Activated CD4-positive, CD25-positive, alpha-beta regulatory T cell treated with anti-CD3 and anti-CD28 coated beads, Interleukin-2, amount 50 U/mL, for 16 hours (primary cell): ENCODE results near the gene RFC5.

Experiments used
- DNase-seq: peaks from one replicate; pipeline ENCODE4 v3.0.0-alpha.2; 2020; ENCODE audit warnings: low read depth, low spot score

The RFC5 gene

GRCh38 chr12:118050972-118051910, 34.7 kb downstream of the RFC5 start:
- no peak for DNase-seq

- DNase-seq, result no peak
These were observed 36.0 kb downstream of the RFC5 start for GRCh38 chr12:118052324-118053070.

- DNase-seq, result no peak
These were observed 36.8 kb downstream of the RFC5 start for GRCh38 chr12:118053071-118053985.

- DNase-seq, result peak; percentile 34
These were observed 38.6 kb downstream of the RFC5 start for GRCh38 chr12:118055144-118055557.

- no peak for DNase-seq
These were observed 39.6 kb downstream of the RFC5 start for GRCh38 chr12:118055865-118056773.

GRCh38 chr12:118058227-118058626, 41.7 kb downstream of the RFC5 start:
- DNase-seq, result no peak

GRCh38 chr12:118058881-118059280, 42.4 kb downstream of the RFC5 start:
- no peak for DNase-seq

- DNase-seq, result no peak
These were observed 43.1 kb downstream of the RFC5 start for GRCh38 chr12:118059341-118060191.

- DNase-seq, result no peak
These were observed 44.0 kb downstream of the RFC5 start for GRCh38 chr12:118060301-118061010.

GRCh38 chr12:118061011-118061872, 44.7 kb downstream of the RFC5 start, which contains the start of gene WSB2:
Gene WSB2, minus strand, starts transcription at chr12:118061179. Its CDS starts 131 bp downstream, at chr12:118061048.
- DNase-seq, result peak; percentile 14

GRCh38 chr12:118061873-118062843, 45.7 kb downstream of the RFC5 start:
- DNase-seq, result no peak

- no peak for DNase-seq
These were observed 47.3 kb downstream of the RFC5 start for GRCh38 chr12:118063576-118064391.

- DNase-seq, result no peak
These were observed 48.1 kb downstream of the RFC5 start for GRCh38 chr12:118064608-118065007.

- DNase-seq, result no peak
These were observed 48.9 kb downstream of the RFC5 start for GRCh38 chr12:118065380-118065779.

- no peak for DNase-seq
These were observed 51.9 kb downstream of the RFC5 start for GRCh38 chr12:118068445-118068844.

- DNase-seq, result no peak
These were observed 54.1 kb downstream of the RFC5 start for GRCh38 chr12:118070650-118071049.
